ENCODE measurements around the gene L1TD1. TPM values are rescaled to one million over a fixed set of nuclear protein-coding genes. Genes with fewer than 3 reads are reported as not detected.

Gene L1TD1
- total and polyA plus RNA-seq, 2 of the 13 experiments (the other 11 are each of a cell fraction or from before 2014, with no cell fraction given) = not detected

- TF ChIP-seq TFE3 (CRISPR knock-in tag; IDR thresholded peaks at IDR 0.05) = no peak
- no peak for TF ChIP-seq CCDC6 (CRISPR knock-in tag; IDR thresholded peaks at IDR 0.05)
- no peak for TF ChIP-seq MTF1 (CRISPR knock-in tag; IDR thresholded peaks at IDR 0.05)
- TF ChIP-seq TMF1 (CRISPR knock-in tag; IDR thresholded peaks at IDR 0.05; ENCODE audit: low read depth) = no peak
- no peak for TF ChIP-seq ZNF850 (CRISPR knock-in tag; conservative IDR thresholded peaks at IDR 0.05)
- no peak for TF ChIP-seq GATAD2A (CRISPR knock-in tag; IDR thresholded peaks at IDR 0.05)
- TF ChIP-seq BCLAF1 (IDR thresholded peaks at IDR 0.05) = no peak
- no peak for TF ChIP-seq ZNF737 (CRISPR knock-in tag; IDR thresholded peaks at IDR 0.05; ENCODE audit: borderline replicate concordance)
- no peak for TF ChIP-seq GMEB2 (CRISPR knock-in tag; IDR thresholded peaks at IDR 0.05; ENCODE audit: low read depth)
- TF ChIP-seq WIZ (CRISPR knock-in tag; IDR thresholded peaks at IDR 0.05) = no peak
- TF ChIP-seq ZSCAN5A (CRISPR knock-in tag; IDR thresholded peaks at IDR 0.05; ENCODE audit: borderline replicate concordance) = no peak
- no peak for TF ChIP-seq MBNL3 (CRISPR knock-in tag; conservative IDR thresholded peaks at IDR 0.05)
Observed at GRCh38 chr1:62240651-62241370, 46.2 kb downstream of the L1TD1 start (continued).
